GM21528 (cell line): ENCODE data around the gene CEPT1.

Source experiments
- ATAC-seq: cut with Tn5 transposase; IDR thresholded peaks from one replicate; pipeline ENCODE4 v1.9.1; 2021; ENCODE audit warnings: mild to moderate bottlenecking, moderate library complexity; ENCODE audit not compliant: unreplicated experiment, low FRiP score

The CEPT1 gene

DNA sequence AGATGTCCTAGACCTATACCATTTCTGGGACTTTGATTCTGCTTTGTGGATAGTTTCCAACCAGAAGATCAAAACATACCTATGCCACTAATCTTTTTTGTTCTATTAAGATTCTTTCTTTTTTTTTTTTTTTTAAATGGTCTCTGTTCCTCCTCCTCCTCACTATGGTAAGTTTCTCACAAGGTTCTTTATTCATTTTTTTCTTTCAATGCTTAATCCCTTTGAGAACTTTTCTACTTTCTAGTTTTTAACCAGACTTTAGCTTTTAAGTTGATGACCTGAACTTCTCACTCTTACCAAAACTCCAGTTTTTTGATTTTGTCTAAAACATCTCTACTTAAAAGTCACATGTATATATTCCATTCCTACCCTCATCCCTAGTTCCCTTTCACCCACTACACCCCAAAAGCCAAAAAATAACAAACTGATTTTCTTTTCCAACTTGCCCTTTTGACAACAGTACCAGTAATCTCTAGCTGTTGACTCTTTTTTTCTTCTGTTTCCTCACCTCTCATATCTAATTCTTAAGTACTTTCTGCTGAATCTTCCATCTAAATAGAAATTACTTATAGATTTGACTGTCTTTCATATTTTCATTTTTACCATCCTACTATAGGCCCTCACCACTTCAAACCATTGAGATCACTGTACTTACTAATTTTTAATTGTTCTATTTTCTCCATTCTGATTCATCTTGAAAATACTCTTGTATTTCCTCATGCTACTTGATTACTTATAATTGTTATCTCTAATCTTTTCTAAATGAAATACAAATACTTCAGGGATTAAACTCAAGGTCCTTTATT, 6.1 kb downstream of the CEPT1 start:
- no peak for ATAC-seq

DNA sequence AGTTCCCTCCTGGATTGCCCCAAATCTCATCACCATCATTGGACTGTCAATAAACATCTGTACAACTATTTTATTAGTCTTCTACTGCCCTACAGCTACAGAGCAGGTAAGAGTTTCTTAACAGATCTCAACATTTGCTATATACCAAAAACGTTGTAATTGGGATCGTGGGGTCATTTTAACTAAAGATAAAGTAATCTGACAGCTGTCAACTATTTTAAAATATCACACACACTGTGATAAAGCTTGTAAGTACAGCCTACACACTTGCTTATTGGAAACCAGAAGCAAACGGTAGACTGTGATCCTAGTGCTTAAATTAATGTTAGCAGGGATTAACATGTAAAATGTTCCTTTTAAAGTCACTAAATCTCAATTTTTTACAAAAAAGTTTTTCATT, 7.9 kb downstream of the CEPT1 start:
- ATAC-seq, result no peak

DNA sequence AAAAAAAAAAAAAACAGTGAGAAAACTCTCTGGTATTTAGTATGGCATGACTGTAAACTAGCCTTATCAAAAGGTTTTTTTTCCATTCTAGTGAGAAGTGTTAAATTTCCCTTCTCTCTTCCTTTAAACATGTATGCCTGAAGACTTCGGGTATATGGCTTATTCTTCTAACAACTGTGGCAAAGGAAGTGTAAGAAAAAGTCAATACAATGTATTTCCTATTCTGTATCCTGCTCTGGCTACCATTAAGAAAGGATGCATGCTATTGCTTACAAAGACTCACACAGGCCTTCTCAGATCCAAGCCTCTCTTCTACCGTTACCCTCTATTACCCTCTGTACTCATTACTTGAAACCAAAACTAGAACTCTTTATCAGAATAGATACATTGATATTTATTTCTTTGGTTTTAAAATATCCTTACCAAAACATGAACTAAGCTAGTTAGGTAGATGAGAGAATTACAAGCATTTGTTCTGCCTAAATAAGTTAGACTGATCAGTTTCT, 8.4 kb downstream of the CEPT1 start:
- ATAC-seq, result no peak

DNA sequence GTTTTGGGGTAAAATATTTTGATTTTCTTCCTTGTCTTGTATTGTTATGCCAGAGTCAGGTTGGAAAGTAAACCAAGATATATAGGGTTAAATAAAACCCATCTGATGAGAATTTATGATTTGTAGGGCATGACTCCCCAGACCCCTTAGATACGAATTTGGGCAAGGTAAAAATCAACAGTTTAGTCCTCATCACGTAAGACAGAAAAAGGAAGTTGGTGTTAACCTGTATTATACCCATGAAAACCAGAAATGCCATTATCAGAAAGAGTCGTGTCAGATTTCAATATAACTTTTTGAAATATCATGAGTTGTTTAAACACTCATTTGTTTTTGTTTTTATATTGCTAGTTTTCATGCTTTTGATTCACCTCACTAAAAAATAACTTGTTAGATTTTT, 11.8 kb downstream of the CEPT1 start:
- no peak for ATAC-seq

DNA sequence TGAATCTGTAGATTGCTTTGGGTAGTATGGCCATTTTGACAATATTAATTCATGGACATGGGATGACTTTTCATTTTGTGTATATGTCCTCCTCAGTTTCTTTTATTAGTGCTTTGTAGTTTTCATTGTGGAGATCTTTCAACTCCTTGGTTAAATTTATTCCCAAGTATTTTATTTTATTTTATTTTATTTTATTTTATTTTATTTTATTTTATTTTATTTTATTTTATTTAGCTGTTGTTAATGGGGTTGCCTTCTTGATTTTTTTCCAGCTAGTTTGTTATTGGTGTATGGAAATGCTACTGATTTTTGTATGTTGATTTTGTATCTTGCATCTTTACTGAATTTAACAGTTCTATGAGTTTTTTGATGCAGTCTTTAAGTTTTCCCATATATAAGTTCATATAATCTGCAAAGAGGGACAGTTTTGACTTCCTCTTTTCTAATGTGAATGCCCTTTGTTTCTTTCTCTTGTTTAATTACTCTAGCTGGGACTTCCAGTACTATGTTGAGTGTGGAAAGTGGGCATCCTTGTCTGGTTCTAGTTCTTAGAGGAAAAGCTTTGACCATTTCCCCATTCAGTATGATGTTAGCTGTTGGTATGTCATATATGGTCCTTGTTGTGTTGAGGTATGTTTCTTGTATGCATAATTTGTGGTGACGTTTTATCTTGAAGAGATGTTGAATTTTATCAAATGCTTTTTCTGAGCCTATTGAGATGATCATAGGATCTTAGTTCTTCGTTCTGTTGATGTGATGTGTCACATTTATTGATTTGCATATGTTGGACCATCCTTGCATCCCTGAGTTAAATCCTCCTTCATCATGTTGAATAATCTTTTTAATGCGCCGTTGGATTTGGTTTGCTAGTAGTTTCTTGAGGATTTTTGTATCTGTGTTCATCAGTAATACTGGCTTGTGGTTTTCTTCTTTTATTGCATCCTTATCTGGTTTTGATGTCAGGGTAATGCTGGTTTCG, 14.3 kb downstream of the CEPT1 start:
- no peak for ATAC-seq

DNA sequence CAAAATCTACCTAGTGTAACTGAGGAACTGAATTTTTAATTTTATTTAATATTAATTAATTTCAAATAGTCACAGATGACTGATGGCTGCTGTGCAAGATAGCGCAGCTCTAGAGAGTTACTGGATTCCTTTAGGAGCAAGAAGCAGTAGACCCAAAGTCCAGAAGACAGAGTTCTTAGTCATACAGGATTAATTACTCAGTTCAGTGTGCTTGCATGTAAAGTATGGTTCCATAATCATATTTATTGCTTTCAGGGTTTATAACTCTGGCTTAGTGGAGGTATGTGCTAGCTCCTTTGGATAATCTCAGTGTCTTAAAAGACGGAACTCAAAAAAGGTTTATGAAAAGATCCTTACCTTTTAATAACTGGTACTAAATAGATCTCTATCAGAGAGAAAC, 17.4 kb downstream of the CEPT1 start:
- no peak for ATAC-seq

DNA sequence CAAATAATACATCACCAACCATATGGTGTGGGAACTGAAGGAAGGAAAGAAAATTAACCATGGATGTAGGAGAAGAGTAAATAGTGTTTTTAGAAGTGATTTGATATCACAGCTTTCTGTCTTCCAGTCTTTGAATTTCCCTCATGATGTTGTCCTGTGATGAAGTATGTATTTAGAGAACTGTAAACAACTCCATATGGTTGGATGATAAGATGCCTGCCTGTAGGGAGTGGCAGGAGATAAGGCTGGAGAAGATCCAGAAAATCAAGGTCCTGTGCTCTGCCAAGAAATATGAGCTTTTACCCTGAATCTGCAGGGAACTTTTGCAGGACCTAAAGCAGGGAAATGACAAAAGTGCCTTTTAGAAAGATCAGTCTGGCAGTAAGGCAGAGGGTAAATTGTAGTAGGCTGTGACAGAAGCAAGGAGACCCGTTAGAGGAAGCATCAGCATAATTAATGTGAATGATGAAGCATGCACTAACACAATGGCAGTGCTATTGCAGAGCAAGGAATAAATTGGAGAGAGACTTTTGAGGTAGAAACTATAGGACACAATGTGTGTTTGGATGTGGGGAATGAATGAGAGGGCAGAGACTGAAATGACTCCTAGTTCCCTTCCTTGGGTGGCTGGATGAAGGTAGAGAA, 21.9 kb downstream of the CEPT1 start:
- no peak for ATAC-seq

DNA sequence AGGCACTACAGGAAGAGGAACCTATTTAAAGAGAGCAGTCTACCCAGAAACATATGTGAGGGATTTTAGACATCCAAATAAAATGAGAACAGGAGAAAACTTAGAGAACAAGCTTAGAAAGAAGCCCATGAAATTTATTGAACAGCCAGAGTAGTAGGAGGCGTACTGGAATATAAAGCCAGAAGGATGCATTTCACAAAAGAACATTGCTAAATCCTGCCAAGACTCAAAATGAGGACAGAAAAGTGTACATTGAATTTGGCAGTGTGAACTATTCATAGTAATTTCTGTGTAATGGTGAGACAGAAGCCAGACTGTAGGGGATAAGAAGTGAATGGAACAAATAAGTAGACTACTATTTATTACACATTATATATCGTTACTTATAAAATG, 22.5 kb downstream of the CEPT1 start:
- no peak for ATAC-seq

DNA sequence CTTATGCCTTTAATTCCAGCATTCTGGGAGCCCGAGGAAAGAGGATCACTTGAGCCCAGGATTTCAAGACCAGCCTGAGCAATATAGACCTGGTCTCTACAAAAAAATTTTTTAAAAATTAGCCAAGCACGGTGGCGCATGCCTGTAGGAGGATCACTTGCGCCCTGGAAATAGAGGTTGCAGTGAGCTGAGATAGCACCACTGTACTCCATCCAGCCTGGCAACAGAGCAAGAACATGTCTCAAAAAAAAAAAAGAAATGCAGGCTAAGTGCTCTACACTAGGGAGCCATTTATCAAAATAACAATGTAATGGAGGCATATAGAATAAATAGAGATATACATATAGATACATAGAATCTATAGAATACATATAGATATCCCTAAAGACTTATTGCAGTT, 23.3 kb downstream of the CEPT1 start:
- ATAC-seq, result no peak

DNA sequence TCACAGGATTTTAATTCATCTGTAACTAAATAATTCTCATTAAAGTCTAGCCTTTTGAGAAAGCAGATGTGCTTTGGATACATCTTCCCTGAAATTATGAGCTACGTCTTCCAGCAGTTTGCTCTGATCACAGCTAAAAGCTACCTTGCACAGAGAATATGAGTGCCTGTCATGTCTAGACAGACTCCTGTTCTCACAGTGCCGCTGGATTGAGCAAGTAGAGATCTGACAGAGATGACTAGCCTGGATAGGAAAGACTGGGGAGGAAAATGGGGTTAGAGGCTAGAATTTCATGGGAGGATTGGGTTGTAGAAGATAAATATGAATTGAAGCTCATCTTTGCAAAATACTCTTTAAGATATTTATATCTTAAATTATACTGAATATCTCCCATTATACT, 24.1 kb downstream of the CEPT1 start:
- no peak for ATAC-seq

DNA sequence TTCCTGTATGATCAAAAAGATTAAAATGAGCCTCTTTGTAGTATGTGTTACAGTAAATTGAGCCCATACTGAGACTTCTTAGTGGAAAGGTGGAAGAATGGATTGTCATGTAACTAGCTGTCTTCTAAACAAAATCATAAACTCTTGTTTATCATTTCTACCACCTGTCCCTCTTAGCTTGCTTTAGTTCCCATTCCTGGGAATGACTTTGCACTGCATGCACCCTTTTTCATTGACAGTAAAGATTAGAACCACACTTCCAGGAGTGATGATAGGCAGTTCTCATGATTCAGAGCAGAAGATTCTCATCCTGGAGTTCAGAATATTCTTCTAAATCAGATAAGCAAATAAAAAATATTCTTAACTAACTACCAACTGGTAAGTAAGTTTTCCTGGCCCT, 32.4 kb downstream of the CEPT1 start:
- no peak for ATAC-seq

DNA sequence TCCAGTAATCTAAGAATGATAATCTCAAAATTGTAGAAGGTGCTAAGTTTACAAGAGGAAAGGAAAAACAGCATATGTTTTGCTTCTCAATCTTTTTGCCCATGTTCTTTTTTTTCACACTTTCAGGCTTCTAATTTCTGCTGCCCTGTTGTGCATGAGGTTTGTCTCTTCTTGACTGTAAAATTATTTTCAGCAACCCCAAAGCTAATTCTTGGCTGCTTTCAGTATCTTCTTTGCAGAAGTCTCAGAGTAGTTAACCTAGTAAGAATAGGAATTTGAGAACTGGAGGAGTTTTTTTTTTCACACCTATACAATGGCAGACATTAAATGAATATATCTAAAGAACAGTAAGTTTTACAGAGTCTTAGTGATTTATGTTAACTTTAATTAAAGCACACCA, 34.0 kb downstream of the CEPT1 start:
- no peak for ATAC-seq

DNA sequence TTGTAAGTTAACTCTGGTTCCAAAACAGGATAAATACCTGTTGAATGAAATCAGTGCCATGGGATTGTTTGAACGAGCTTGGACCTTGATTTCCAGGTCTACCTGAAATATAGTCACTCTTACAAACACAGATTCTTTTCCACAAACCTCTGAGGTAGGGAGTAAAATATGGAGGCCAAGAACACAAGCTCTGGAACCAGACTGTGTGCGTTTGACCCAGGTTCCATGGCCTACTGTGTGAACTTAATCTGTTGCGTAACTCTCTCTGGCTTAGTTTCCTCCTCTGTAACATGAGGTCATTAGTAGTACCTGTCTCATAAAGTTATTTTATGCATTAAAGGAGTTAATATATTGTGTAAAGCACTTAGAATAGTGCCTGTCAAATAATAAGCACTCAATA, 35.3 kb downstream of the CEPT1 start:
- ATAC-seq, result no peak

DNA sequence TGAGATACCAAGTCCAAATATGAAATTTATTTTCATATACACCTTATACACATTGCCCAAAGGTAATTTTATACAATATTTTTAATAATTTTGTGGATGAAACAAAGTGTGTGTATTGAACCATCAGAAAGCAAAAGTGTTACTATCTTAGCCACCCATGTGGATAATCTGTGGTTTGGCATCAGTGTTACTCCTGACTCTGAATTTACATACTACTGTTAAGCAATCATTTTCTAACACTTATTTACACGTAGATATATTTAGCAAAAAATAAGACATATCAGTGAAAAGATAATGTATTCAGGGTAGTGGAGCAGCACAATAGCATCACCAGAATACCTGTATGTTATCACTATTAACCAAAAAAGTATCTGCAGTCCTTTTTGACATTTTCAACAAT, 36.7 kb downstream of the CEPT1 start:
- ATAC-seq, result no peak

DNA sequence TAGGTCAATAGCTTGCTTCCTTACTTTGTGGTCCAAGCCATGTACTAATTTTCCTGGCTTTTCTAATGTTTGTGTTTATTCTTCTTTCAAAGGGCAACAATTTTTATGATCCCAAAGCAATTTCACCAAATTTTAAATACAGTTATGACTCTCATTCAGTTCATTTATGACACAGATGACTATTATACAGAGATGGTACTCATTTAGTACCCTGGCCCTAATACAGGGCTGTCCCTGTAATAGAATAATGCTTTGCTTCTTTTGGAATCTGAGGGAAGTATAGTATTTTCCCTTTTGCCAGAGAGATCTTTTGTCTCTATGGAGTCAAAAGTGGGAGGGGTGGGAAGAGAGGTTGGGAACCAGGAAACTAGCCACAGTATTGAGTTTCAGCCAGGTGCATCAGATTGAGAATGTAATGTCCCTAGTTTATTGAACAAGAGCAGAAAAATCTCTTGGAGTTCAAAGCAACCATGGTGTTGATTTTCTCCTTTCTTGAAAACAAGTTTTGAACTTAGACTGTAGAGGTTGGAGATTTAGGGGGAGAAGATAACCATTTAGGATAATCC, 40.0 kb downstream of the CEPT1 start:
- ATAC-seq, result no peak

DNA sequence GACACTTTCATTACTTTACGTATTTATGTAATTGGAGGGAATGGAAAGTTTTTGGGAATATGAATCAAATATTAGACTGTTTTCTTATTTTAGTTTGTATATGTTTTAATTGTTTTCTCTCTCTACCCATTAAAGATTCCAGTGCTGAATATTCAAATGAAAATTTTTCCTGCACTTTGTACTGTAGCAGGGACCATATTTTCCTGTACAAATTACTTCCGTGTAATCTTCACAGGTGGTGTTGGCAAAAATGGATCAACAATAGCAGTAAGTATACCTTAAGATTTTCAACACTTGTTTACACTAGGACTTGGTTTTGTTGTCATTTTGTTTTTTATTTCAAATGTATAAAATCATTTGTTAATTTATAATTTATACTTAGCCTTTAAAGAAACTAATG, 42.0 kb downstream of the CEPT1 start:
- ATAC-seq, result no peak

DNA sequence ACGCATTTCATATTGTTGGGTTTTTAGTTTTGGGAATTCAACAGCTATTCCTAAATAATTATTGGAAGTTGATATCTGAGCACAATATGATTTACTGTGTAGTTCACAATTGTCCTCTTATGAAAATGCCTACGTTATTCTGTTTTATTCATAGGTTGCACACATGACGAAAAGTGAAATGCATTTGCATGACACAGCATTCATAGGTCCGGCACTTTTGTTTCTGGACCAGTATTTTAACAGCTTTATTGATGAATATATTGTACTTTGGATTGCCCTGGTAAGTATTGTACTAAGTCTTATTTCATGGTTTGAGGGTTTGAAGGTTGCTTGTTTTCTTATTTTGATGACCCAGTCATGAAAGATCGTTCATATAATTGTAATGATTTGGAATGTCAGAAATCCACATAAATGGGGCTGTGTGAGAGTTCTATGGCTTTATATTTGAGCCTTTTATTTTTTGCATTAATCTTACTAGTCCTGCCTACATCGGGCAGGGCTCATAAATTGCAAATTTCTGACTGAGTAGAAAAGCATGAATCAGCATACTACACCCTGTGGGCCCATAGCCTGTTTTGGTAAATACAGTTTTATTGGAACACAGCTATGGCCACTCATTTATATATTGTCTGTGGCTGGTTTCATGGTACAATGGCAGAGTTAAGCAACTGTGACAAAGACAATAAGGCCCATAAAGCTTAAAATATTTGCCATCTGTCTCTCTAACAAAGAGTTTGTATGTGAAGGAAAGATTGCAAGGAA, 43.5 kb downstream of the CEPT1 start:
- ATAC-seq, result no peak

DNA sequence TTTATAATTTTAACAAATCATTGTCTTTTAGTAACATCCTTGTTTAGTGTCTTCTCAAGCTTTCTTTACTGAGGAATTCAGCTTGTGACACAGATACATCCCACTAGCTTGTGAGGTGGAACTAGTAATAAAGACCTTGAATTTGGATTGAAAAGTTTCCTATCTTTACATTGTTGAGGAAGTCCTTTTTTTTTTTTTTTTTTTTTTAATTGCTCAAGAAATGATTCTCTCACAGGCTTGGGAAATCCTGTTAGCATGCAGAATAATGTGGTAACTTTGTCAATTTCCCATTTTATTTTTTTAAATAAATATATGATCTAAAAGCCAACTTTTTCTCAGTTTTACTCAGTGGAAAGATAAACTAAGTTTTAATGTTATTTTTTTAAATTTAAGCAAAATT, 44.6 kb downstream of the CEPT1 start:
- ATAC-seq, result no peak

DNA sequence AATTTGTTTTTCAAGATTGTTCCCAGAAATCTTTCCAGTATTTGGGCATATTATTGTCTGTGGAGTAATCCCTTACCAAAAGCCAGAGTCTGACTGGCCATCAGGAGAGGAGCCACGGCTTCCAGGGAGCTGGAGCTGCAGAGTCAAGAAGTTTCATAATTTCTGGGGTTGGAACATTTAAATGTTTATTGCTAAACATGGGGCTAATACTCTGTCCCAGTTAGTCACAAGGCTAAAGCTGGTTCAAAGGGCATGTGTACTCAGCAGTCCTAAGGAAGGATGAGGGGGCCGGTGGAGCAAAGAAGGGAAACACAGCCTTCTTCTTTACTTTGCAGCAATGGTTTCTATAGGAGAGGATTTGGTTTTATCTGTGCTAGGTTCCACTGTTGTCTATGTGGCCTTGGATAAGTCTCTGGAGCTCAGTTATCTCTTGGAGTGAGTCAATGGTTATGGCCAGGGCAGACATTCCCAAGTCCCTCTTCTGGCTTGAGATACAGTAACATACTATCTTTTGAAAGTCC, 51.0 kb downstream of the CEPT1 start:
- no peak for ATAC-seq

DNA sequence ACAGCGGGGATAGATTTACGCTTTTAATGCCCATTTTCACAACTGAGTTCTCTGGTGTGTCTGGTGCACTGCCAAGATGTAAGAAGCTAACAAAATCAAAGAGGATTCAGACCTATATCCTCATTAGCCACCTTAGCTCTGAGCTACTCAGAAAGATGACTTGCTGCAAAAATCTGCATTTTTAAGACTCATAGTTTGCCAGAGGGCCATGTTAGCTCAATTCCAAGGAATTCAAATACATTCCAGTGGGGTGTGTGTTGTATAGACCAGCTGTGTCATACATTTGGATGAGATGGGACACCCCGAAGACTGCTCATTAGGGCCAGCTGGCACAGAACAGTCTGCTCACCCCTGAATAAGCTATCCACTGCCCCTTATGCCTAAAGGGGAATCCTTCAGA, 51.5 kb downstream of the CEPT1 start:
- no peak for ATAC-seq
